ENCODE measurements around the gene REG4.
"Not testable (repeated sequence)": the region's sequence is repeated elsewhere in the genome, so short reads cannot be mapped to it uniquely, and the experiment has no call there.

Gene REG4

DNA sequence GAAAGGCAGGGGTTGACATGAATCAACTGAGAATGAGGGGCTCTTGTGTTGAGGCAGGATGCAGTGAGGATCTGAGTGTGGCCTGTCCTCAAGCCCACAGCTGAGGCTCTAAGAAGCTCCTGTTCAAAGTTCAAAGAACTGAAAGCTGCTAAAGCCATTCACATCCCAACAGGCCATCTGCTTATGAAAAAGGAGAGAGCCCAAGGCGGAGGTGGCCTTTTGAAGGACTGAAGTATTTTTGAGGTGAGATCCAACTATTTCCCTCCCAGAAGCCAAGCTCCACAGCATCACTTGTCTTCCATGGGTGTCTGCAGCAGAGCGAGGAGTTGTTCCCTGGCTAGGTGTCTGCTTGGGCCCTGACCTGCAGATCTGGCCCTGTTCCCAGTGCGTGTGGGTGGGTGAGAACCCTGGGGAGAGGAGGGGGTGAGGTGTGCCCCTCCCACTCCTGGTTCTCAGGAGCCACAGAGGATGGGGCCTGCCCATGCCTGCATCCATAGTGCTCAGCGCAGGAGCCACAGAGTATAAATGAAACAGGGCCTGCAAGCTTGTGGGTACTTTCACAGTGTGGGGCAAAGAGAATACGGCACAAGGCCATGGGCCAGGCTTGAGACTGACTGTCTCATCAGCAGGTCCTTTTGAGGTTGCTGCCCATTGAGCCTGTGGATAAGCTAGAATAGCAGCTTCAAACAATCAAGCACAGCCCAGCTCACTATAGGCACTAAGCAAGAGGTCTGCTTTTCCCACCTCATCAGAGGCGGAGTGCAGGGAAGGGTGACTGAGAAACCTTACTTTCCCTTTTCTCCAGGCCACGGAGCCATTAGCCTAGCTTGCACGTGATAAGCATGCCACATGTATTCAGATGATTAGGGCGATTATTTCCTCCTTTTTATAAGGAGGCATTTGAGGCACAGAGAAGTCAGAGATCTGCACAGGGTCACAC is 15.7 kb downstream of the REG4 start:
- H3K36me3 Mint-ChIP-seq (ENCODE audit: low read depth), result no peaks in the 10 kb centered on the region
- H3K4me1 Mint-ChIP-seq (ENCODE audit: low read depth), result peaks cover 15% of the 10 kb centered on the region
- H3K4me3 Mint-ChIP-seq, result no peak overlapping the region
- no peaks in the 10 kb centered on the region for H3K9me3 Mint-ChIP-seq
- no peak for DNase-seq
- no peaks in the 10 kb centered on the region for H3K27me3 Mint-ChIP-seq
- H3K27ac Mint-ChIP-seq, result no peak overlapping the region

DNA sequence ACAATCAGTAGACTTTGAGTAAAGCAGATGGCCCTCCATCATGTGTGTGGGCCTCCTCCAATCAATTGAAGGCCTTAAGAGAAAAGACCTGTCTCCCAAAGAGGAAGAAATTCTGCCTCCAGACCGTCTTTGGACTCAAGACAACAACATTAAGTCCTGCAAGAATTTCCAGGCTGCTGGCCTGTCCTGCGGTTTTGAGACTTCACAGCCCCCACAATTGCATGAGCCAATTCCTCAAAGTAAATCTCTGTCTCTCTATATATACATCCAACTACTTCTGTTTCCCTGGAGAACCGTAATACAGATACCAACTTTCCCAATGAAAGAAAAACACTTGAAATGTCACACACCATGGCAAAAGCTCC is 16.4 kb downstream of the REG4 start:
- Mint-ChIP-seq H3K36me3 (ENCODE audit: low read depth) (no peaks in the 10 kb centered on the region), H3K4me3 (no peak overlapping the region), H3K4me1 (ENCODE audit: low read depth) (peaks cover 10% of the 10 kb centered on the region), H3K9me3 (no peaks in the 10 kb centered on the region), H3K27ac (no peak overlapping the region), H3K27me3 (peaks cover 2% of the 10 kb centered on the region)
- no peak for DNase-seq

DNA sequence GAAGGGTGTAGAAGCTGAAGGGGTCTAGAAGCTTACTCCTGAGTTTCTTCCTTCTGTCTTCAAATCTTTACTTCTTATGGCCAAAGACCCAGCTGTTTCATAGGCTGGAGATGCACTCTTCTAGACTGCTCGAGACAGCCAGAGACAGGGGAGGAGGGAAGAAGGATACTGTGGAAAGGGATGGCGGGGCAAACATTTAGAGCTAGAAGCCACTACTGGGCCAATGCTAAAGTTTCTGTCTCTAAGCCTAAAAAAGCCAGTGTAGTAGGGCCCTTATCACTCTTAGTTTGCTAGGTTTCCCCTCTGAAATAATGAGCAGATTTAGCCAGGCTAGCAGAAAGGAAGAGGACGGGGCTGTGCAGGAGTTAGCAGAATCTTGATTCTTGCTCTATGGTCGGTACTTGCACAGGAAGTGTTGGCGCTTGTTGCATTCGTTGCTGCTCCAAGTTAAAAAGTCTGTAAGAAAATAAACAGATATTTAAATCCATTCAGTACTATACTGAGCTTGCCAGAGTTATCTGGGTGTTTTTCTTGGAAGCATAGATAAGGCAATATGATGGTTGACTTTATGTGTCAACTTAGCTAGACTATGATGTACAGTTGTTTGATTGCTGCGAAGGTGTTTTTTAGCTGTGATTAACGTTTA is 16.9 kb downstream of the REG4 start:
- no peak for DNase-seq
- H3K4me1 Mint-ChIP-seq (ENCODE audit: low read depth), result peaks cover 7% of the 10 kb centered on the region
- H3K9me3 Mint-ChIP-seq, result no peaks in the 10 kb centered on the region
- H3K4me3 Mint-ChIP-seq, result no peak overlapping the region
- no peak overlapping the region for H3K27ac Mint-ChIP-seq
- no peaks in the 10 kb centered on the region for H3K36me3 Mint-ChIP-seq (ENCODE audit: low read depth)
- peaks cover 2% of the 10 kb centered on the region for H3K27me3 Mint-ChIP-seq

DNA sequence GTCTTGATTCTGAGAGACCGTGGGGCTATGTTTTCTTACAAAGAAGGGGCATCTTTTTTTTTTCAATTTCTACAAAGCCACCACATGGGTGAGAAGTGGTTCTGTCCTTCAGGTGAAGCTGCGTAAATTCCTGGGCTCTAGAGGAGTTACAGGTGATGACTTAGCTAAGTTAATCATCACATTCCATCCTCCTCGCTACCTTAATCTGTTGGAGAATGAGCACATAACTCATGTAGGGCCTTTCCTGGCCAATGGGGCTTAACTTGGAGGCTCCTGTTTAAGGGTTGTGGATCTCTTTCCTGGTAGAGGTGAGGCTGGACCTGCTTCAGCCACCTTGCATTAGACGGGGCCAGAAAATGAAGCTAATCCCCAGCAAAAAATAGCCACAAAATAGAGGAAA is 19.9 kb downstream of the REG4 start:
- Mint-ChIP-seq H3K9me3 (no peaks in the 10 kb centered on the region), H3K4me1 (ENCODE audit: low read depth) (peaks cover 3% of the 10 kb centered on the region), H3K4me3 (no peak overlapping the region), H3K36me3 (ENCODE audit: low read depth) (no peaks in the 10 kb centered on the region), H3K27ac (no peak overlapping the region), H3K27me3 (peaks cover 2% of the 10 kb centered on the region)
- DNase-seq, result no peak

DNA sequence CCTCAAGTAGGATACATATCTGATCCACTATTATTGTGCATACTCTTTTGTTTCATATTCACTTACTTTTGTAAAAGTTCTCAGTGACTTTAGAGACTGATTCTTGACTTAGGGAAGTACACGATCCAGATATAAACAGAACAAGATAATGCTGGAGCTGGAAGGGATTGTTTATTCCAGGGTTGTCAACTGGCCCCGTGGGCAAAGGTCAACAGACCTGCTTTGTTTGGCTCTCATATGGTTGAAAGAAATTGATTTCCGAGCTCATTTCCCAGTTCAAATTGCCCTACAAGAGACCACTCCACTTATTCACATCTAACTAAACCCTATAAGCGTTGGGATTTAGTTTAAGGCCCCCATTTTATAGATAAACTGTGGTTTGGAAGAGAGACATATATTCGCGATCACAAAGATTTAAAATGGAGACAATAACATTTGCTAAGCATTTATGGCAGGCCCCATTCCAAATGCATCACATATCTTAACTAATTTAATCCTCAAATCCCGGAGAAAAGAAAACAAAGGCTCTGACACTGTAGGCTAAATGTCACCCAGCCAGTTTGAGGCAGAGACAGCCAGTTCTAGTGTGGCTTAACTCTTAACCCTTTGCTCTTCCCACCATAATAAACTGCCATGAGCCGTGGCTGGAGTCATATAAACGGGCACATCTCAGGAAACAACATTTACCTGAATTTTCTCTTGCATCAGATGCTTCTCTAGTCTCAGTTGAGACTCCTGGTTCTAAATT is 20.6 kb downstream of the REG4 start:
- Mint-ChIP-seq H3K27ac (no peak overlapping the region), H3K4me1 (ENCODE audit: low read depth) (peaks cover 8% of the 10 kb centered on the region), H3K9me3 (no peaks in the 10 kb centered on the region), H3K27me3 (peaks cover 3% of the 10 kb centered on the region), H3K4me3 (no peak overlapping the region), H3K36me3 (ENCODE audit: low read depth) (no peaks in the 10 kb centered on the region)
- no peak for DNase-seq

DNA sequence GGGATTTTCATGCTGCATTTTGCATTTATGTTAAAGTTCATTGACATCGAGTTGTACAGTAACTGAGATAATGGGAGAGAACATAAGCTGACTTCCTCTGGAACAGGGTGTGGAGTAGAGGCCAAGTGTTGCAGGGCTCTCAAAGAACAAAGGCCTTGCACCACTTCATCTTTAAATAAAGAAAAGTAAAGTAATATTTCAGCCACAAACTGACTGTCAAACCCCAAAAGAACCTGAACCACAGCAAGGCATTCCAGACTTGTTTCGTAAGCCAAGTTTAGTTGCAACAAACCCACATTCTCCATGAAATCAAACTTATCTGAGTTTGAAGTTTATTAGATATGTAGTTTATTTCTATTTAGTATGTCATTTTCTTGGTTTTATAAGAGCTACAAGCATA is 23.5 kb downstream of the REG4 start:
- peaks cover 14% of the 10 kb centered on the region for H3K27me3 Mint-ChIP-seq
- H3K9me3 Mint-ChIP-seq, result no peaks in the 10 kb centered on the region
- peaks cover 16% of the 10 kb centered on the region for H3K4me1 Mint-ChIP-seq (ENCODE audit: low read depth)
- H3K4me3 Mint-ChIP-seq, result no peak overlapping the region
- no peak overlapping the region for H3K27ac Mint-ChIP-seq
- DNase-seq, result no peak
- H3K36me3 Mint-ChIP-seq (ENCODE audit: low read depth), result no peaks in the 10 kb centered on the region

DNA sequence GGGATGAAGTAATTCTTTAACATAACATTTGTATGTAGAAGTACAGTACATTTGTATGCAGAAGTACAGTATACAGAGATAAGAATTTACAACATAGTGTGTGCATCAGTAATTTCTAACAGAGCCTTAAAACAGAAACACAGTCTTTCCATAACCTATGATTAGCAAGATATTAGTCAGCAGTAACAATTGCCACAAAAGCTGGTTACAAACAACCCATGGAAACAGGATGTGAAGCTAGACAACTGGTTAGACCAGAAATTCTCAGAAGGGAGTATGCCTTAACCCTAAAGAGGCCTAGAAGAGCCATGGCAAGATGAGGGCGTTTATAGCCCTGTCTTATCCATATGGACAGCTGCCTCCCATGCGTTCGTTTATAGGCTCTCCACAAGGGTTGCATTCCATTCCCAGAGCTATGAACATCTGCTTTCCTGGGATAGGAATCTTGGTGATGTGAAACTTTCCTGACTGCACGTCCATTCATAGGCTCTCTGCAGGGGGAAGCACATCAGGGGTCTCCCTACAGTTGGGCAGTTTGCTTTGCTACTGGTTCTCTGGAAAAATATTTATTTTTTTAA is 24.7 kb downstream of the REG4 start:
- H3K27me3 Mint-ChIP-seq, result peaks cover 18% of the 10 kb centered on the region
- DNase-seq; H3K36me3 Mint-ChIP-seq (ENCODE audit: low read depth); H3K9me3 Mint-ChIP-seq; H3K27ac Mint-ChIP-seq; H3K4me3 Mint-ChIP-seq: not testable (repeated sequence)
- peaks cover 16% of the 10 kb centered on the region for H3K4me1 Mint-ChIP-seq (ENCODE audit: low read depth)

DNA sequence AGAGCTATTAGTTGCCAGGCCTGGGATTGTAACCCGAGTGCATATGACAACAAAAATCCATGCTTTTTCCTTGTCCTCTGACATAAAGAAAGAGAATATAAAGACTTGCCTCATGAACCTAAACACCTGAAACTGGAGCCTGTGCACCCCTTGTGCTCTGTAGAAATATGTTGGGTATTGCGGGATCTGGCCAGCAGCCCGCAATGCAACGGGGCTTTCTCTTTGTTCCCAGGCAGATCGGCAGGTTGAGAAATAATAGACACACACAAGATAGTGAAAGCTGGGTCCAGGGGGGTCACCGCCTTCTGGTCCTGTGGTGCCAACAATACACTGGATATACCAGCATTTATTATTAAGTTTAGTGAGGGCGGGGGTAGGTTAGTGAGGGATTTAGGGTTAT is 25.2 kb downstream of the REG4 start:
- not testable (repeated sequence) for H3K27ac Mint-ChIP-seq; H3K36me3 Mint-ChIP-seq (ENCODE audit: low read depth); DNase-seq; H3K9me3 Mint-ChIP-seq; H3K4me3 Mint-ChIP-seq
- Mint-ChIP-seq H3K27me3 (peaks cover 18% of the 10 kb centered on the region), H3K4me1 (ENCODE audit: low read depth) (peaks cover 16% of the 10 kb centered on the region)

DNA sequence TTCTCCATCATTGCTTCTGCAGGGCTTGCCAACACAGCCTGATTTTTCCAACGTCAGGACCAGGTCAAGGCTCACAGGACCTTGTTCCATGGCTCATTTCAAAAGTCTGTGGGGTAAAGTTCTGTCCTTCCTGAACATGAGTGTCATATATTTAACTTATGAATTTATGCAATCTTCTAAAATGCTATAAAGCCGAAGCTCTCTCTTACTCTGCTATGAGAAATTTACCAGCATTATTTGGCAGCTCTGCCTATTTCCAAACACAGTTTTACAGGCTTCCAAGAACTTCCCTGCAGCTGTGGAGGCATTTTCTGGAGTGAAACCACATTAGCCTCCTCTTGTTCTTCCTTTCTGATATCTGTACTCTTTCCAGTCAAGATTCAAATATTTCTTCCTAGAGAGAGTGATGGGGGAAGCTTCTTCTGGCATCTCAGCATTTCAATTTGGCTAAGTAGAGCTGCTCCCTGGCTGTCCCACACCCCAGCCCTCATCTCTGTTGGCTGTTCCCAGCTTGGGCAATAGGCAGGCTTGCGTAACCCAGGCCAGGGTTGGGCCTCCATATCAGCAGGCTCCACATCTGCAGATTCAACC is 27.0 kb downstream of the REG4 start:
- Mint-ChIP-seq H3K36me3 (ENCODE audit: low read depth) (no peaks in the 10 kb centered on the region), H3K9me3 (no peaks in the 10 kb centered on the region), H3K4me1 (ENCODE audit: low read depth) (peaks cover 16% of the 10 kb centered on the region), H3K27ac (no peak overlapping the region), H3K4me3 (no peak overlapping the region), H3K27me3 (peaks cover 15% of the 10 kb centered on the region)
- no peak for DNase-seq

DNA sequence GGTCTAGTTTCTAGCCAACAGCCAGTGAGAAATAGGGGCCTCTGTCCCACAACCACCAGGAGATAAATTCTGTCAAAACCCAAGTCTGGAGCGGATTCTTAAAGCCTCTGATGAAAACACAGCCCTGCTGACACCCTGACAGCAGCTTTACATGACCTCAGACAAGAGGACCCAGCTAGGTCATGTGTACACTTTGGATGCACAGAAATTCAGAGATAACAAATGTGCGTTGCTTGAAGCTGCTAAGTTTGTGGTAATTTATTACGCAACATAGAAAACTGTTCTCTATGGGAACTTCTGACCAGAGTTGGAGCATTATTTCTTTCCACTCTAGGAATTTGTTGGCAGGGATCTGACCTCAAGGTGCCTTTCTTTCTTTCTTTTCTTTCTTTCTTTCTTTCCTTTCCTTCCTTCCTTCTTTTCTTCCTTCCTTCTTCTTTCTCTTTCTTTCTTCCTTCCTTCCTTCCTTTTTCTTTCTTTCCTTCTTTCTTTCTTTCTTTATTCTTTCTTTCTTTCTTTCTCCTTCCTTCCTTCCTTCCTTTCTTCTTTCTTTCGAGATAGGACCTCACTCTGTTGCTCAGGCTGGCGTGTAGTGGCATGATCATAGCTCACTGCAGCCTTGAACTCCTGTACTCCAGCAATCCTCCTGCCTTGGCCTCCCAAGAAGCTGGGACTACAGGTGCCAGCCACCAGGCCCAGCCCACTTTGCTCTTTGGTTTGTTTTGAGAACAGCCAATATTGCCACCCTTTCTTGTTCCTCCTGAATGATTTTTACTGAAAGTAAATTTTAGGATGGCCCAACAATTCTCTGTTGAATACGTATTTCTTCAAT is 27.7 kb downstream of the REG4 start:
- Mint-ChIP-seq H3K4me1 (ENCODE audit: low read depth) (peaks cover 16% of the 10 kb centered on the region), H3K27me3 (peaks cover 15% of the 10 kb centered on the region), H3K27ac (no peak overlapping the region), H3K36me3 (ENCODE audit: low read depth) (no peaks in the 10 kb centered on the region), H3K4me3 (no peak overlapping the region), H3K9me3 (no peaks in the 10 kb centered on the region)
- DNase-seq, result no peak

DNA sequence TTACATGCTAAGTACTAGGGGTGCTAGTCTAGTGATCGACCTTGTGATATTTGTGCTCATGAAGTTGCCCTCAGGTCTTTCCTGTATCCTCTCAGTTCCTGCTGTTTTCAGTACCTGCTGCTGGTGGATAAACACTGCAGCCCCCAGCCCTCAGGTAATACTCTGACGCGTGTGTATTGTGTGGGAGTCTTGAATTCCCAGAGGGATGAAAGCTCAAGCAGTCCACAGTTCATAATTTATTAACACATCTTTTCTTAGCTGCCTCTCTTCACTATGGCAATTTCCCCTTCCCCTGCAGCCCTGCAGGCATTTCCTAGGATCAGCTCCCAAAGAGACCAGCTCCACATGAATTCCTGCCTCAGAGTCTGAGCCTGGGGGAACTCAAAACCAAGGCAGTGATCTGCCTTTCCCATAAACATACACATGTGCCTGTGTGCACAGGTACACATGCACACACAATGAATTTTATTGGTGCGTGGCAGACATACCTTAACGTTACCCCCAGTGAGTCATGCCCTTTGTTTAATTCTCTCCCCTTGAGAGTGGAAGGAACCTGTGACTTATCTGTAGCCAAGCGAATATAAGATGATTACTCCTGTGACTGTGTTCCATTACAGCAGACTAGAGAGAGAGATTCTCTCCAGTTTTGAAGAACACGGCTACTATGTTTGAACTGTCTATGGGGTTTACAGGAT is 28.5 kb downstream of the REG4 start:
- H3K27me3 Mint-ChIP-seq, result peaks cover 15% of the 10 kb centered on the region
- no peaks in the 10 kb centered on the region for H3K36me3 Mint-ChIP-seq (ENCODE audit: low read depth)
- H3K9me3 Mint-ChIP-seq, result no peaks in the 10 kb centered on the region
- DNase-seq, result no peak
- H3K27ac Mint-ChIP-seq, result no peak overlapping the region
- no peak overlapping the region for H3K4me3 Mint-ChIP-seq
- H3K4me1 Mint-ChIP-seq (ENCODE audit: low read depth), result peaks cover 16% of the 10 kb centered on the region

DNA sequence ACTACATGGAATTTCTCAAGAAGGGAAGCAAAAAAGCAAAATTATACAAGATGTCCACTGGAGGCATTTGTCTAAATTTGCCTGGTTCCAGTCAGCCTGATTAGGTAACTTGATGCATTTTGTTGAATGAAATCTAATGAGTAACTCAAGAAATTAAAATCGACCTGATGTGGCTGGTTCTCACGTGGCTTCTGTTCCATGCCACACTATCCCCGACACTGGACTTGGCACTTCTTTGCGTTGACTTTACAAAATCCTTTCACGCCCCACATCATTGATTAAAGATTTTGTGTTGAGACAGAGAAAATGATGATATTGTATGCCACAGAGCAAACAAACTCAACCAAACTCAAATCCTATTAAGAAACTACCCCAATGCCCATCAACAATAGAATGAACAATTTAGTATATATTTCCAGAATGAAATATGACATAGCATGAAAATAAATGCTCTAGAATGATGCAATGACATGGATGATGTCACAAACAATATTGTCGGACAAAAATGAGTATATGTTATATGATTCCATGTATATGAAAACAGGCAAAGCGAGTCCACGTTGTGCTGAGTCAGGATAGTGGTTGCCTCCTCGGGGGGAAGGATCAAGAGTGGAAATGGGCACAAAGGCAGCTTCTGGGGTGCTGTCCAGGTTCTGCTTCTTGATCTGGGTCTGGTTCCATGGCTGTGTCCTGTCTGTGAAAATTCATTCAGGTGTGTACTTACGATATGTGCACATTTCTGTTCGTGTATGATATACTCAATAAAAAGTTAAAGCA is 29.6 kb downstream of the REG4 start:
- Mint-ChIP-seq H3K27ac (no peak overlapping the region), H3K9me3 (no peaks in the 10 kb centered on the region), H3K36me3 (ENCODE audit: low read depth) (no peaks in the 10 kb centered on the region), H3K27me3 (peaks cover 15% of the 10 kb centered on the region), H3K4me3 (no peak overlapping the region), H3K4me1 (ENCODE audit: low read depth) (peaks cover 14% of the 10 kb centered on the region)
- DNase-seq, result no peak

Data from activated T-cell treated with anti-CD3 and anti-CD28 coated beads, Interleukin-2, amount 50 U/mL, for 24 hours (primary cell).